WTC11 (cell line): ENCODE results near the gene NCAPG.

Experiments
- CTCF ChIP-seq: fragments of 200-600 bp; IDR thresholded peaks from 2 replicates; pipeline ENCODE4 v1.8.0; 2022; ENCODE audit warnings: antibody characterized with exemption
- FOXP1 ChIP-seq: sonication (generic); formaldehyde crosslinking; IDR thresholded peaks from 2 replicates; pipeline ENCODE4 v1.8.0; 2022; ENCODE audit warnings: missing genetic modification reagents, mild to moderate bottlenecking, moderate library complexity, borderline replicate concordance
- TEAD4 ChIP-seq: sonication (generic); formaldehyde crosslinking; IDR thresholded peaks from 2 replicates; pipeline ENCODE4 v1.8.0; 2022; ENCODE audit warnings: mild to moderate bottlenecking, missing genetic modification reagents
- TF ChIP-seq, protein P1 (sequence below): sonication (generic); formaldehyde crosslinking; IDR thresholded peaks from 2 replicates; pipeline ENCODE4 v1.8.0; 2022; ENCODE audit warnings: mild to moderate bottlenecking, missing genetic modification reagents

GRCh38 chr4:17794730-17795129, 16.0 kb upstream of the NCAPG start:
- no peak for TF ChIP-seq FOXP1 (CRISPR knock-in tag)
- TF ChIP-seq, protein P1, sequence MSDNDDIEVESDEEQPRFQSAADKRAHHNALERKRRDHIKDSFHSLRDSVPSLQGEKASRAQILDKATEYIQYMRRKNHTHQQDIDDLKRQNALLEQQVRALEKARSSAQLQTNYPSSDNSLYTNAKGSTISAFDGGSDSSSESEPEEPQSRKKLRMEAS (CRISPR knock-in tag): no peak
- TF ChIP-seq TEAD4 (CRISPR knock-in tag): no peak
- no peak for TF ChIP-seq CTCF
